ENCODE data around the gene RALGPS1. TPM values are rescaled to one million over a fixed set of nuclear protein-coding genes. Genes with fewer than 3 reads are reported as not detected.

RALGPS1 gene
- total RNA-seq, 1 donor from 2014 or later, result 30.7 TPM

GRCh38 chr9:127132375-127132774 lies 217.8 kb downstream of the RALGPS1 start:
- no peaks in the 10 kb centered on the region for H3K27me3 ChIP-seq
- no peak overlapping the region for H3K4me3 ChIP-seq
- no peaks in the 10 kb centered on the region for H3K36me3 Mint-ChIP-seq
- no peak overlapping the region for H3K4me3 Mint-ChIP-seq
- no peaks in the 10 kb centered on the region for H3K36me3 ChIP-seq
- no peak for DNase-seq (ENCODE audit: low spot score)
- TF ChIP-seq CTCF (IDR thresholded peaks at IDR 0.05) (no peak), EZH2 (IDR thresholded peaks at IDR 0.05) (no peak), EZH2phosphoT487 (IDR thresholded peaks at IDR 0.05) (no peak)
- no peaks in the 10 kb centered on the region for H4K20me1 ChIP-seq (ENCODE audit: low read depth)
- H3K9me3 ChIP-seq (ENCODE audit: low read depth), result no peaks in the 10 kb centered on the region
- peaks cover 14% of the 10 kb centered on the region for H3K4me1 ChIP-seq
- no peaks in the 10 kb centered on the region for H3F3A ChIP-seq (ENCODE audit: low read depth)
- no peaks in the 10 kb centered on the region for H3K79me2 ChIP-seq (ENCODE audit: low read depth)
- peaks cover 7% of the 10 kb centered on the region for H3K27me3 Mint-ChIP-seq (ENCODE audit: insufficient read depth, low read depth)
- H3K4me1 Mint-ChIP-seq, result peaks cover 37% of the 10 kb centered on the region
- no peak overlapping the region for H2AFZ ChIP-seq (replicated peaks)
- no peak overlapping the region for H3K27ac Mint-ChIP-seq
- H3K27ac ChIP-seq, result no peak overlapping the region
- no peak overlapping the region for H3K9ac ChIP-seq
- H3K4me2 ChIP-seq, result no peak overlapping the region
- H3K9me3 Mint-ChIP-seq, result no peaks in the 10 kb centered on the region

- Histone ChIP-seq H2AFZ (replicated peaks) (no peak overlapping the region), H3K4me1 (peaks cover 14% of the 10 kb centered on the region), H3K4me2 (peak overlapping the region; percentile 28), H3K4me3 (no peak overlapping the region), H3K79me2 (ENCODE audit: low read depth) (no peaks in the 10 kb centered on the region), H3K27ac (no peak overlapping the region), H3K9me3 (ENCODE audit: low read depth) (no peaks in the 10 kb centered on the region), H4K20me1 (ENCODE audit: low read depth) (no peaks in the 10 kb centered on the region), H3F3A (ENCODE audit: low read depth) (no peaks in the 10 kb centered on the region), H3K9ac (no peak overlapping the region), H3K27me3 (no peaks in the 10 kb centered on the region), H3K36me3 (no peaks in the 10 kb centered on the region)
- H3K36me3 Mint-ChIP-seq, result no peaks in the 10 kb centered on the region
- no peak overlapping the region for H3K4me3 Mint-ChIP-seq
- DNase-seq (ENCODE audit: low spot score), result peak; percentile 65
- H3K27ac Mint-ChIP-seq, result peak overlapping the region; percentile 50
- H3K27me3 Mint-ChIP-seq (ENCODE audit: insufficient read depth, low read depth), result peaks cover 7% of the 10 kb centered on the region
- H3K9me3 Mint-ChIP-seq, result no peaks in the 10 kb centered on the region
- H3K4me1 Mint-ChIP-seq, result peaks cover 37% of the 10 kb centered on the region
- TF ChIP-seq EZH2 (IDR thresholded peaks at IDR 0.05) (no peak), EZH2phosphoT487 (IDR thresholded peaks at IDR 0.05) (no peak), CTCF (IDR thresholded peaks at IDR 0.05) (no peak)
Measured at GRCh38 chr9:127132921-127133647, 218.5 kb downstream of the RALGPS1 start.

GRCh38 chr9:127133739-127134167 lies 219.2 kb downstream of the RALGPS1 start:
- peak overlapping the region; percentile 50 for H3K27ac Mint-ChIP-seq
- Histone ChIP-seq H4K20me1 (ENCODE audit: low read depth) (no peaks in the 10 kb centered on the region), H2AFZ (replicated peaks) (no peak overlapping the region), H3K79me2 (ENCODE audit: low read depth) (no peaks in the 10 kb centered on the region), H3K4me2 (peak overlapping the region; percentile 28), H3K27me3 (no peaks in the 10 kb centered on the region), H3K27ac (no peak overlapping the region), H3F3A (ENCODE audit: low read depth) (no peaks in the 10 kb centered on the region), H3K9me3 (ENCODE audit: low read depth) (no peaks in the 10 kb centered on the region), H3K4me3 (no peak overlapping the region), H3K9ac (no peak overlapping the region), H3K36me3 (no peaks in the 10 kb centered on the region), H3K4me1 (peaks cover 14% of the 10 kb centered on the region)
- H3K27me3 Mint-ChIP-seq (ENCODE audit: insufficient read depth, low read depth), result peaks cover 7% of the 10 kb centered on the region
- TF ChIP-seq EZH2 (IDR thresholded peaks at IDR 0.05), result no peak
- TF ChIP-seq CTCF (IDR thresholded peaks at IDR 0.05), result no peak
- no peak for TF ChIP-seq EZH2phosphoT487 (IDR thresholded peaks at IDR 0.05)
- DNase-seq (ENCODE audit: low spot score), result peak; percentile 53
- peaks cover 37% of the 10 kb centered on the region for H3K4me1 Mint-ChIP-seq
- H3K4me3 Mint-ChIP-seq, result no peak overlapping the region
- H3K36me3 Mint-ChIP-seq, result no peaks in the 10 kb centered on the region
- H3K9me3 Mint-ChIP-seq, result no peaks in the 10 kb centered on the region
